Peyer's patch (tissue), 4 donors: Measurements from ENCODE around the gene ARL4D. TPM values are rescaled to one million over a fixed set of nuclear protein-coding genes. Genes with fewer than 3 reads are reported as not detected.

ENCODE experiments used
- DNase-seq, 3 donors: peaks; one replicate each; pipeline ENCODE4 v3.0.0-alpha.2; 2017 to 2019
- H3K27ac ChIP-seq, 4 donors: fragments of 200-600 bp; sonication (generic); one replicate each; pipeline ENCODE4 v1.5.1; 2016 to 2019
- H3K27me3 ChIP-seq, 2 donors: fragments of 200-600 bp; sonication (generic); one replicate each; pipeline ENCODE4 v1.5.1; 2019
- H3K36me3 ChIP-seq, 3 donors: fragments of 200-600 bp; sonication (generic); one replicate each; pipeline ENCODE4 v1.5.1; 2016 to 2019
- H3K4me1 ChIP-seq, 4 donors: fragments of 200-600 bp; sonication (generic); one replicate each; pipeline ENCODE4 v1.5.1; 2016 to 2019
- H3K4me3 ChIP-seq, 4 donors: fragments of 200-600 bp; sonication (generic); 1 replicate in 3 of 4; 2 replicates in 1 of 4; pipeline ENCODE4 v1.5.1; 2016 to 2019; ENCODE audit warnings: mild to moderate bottlenecking in 1 of 4
- H3K9me3 ChIP-seq, 4 donors: fragments of 200-600 bp; sonication (generic); one replicate each; pipeline ENCODE4 v1.5.1; 2016 to 2019; ENCODE audit warnings: mild to moderate bottlenecking in 1 of 4
- POLR2A ChIP-seq, 2 donors: fragments of 450-650 bp; IDR thresholded peaks; one replicate each; pipeline ENCODE4 v1.5.1; 2017; ENCODE audit warnings: antibody characterized with exemption in 2 of 2, mild to moderate bottlenecking in 2 of 2, moderate library complexity in 2 of 2
- small RNA-seq, 2 donors: library from RNA; depleted of rRNA; stranded (forward); fragments of <200 nt; gene quantifications; one replicate each; pipeline ENCODE3, GENCODE V24; 2016
- total RNA-seq, 4 donors: library from RNA; depleted of rRNA; stranded (reverse); fragments of >200 nt; gene quantifications; one replicate each; pipeline ENCODE4 v1.1.0, GENCODE V29; 2016
- TF ChIP-seq, protein P1 (sequence below), 6 experiments: fragments of 450-650 bp in 4 of 6; fragments of 200-600 bp in 2 of 6; sonication (generic) in 1 of 6; IDR thresholded peaks; one replicate each; pipeline ENCODE4 v1.5.1; 2017 to 2019; ENCODE audit warnings: antibody characterized with exemption in 6 of 6, mild to moderate bottlenecking in 3 of 6, moderate library complexity in 1 of 6

The ARL4D gene
- total RNA-seq, 4 donors from 2014 or later: 0.70 to 2.3 TPM; not detected in 2

DNA sequence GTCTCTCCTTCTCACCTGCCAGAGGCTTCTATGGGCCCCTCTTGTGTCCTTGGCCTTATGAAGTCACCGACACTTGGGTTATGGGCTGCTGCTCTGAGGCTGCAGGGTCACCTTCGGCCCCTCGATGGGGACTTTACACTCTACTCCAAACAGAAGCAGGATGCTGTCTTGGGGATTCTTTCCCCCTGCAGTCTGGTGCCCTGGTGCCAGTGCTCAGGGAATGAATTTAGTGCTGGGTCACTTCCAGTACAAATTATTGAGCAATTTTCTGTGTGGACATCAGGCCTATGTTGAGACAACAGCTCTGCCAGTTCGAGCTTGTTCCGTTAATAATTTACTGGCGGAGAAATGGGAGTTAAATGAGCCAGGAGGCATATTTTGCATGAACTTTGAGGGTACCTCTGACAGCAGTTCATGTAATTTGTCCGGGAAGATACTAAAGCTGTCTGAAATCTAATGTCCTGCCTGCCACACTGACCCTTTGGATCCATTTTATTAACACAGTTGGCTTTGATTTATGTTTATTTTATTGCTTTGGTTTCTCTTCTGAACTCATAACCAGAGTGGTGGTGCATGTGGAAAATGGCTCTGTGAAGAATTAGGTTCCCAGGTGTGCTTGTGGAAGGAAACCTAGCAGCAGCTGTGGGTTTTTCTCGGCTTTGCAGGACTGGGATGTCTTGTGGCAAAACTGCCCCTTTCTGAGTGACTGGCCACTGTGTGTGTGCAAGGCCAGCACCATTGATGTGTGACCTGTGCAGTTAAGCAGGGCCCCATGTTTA lies 50.9 kb downstream of the ARL4D start:
- TF ChIP-seq POLR2A (IDR thresholded peaks at IDR 0.05): no peak
- TF ChIP-seq, protein P1, sequence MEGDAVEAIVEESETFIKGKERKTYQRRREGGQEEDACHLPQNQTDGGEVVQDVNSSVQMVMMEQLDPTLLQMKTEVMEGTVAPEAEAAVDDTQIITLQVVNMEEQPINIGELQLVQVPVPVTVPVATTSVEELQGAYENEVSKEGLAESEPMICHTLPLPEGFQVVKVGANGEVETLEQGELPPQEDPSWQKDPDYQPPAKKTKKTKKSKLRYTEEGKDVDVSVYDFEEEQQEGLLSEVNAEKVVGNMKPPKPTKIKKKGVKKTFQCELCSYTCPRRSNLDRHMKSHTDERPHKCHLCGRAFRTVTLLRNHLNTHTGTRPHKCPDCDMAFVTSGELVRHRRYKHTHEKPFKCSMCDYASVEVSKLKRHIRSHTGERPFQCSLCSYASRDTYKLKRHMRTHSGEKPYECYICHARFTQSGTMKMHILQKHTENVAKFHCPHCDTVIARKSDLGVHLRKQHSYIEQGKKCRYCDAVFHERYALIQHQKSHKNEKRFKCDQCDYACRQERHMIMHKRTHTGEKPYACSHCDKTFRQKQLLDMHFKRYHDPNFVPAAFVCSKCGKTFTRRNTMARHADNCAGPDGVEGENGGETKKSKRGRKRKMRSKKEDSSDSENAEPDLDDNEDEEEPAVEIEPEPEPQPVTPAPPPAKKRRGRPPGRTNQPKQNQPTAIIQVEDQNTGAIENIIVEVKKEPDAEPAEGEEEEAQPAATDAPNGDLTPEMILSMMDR (IDR thresholded peaks at IDR 0.05): no peak
- Histone ChIP-seq H3K27ac (no peak overlapping the region), H3K9me3 (no peaks in the 10 kb centered on the region), H3K4me3 (no peak overlapping the region), H3K4me1 (no peaks in the 10 kb centered on the region), H3K27me3 (no peaks in the 10 kb centered on the region), H3K36me3 (no peaks in the 10 kb centered on the region)
- DNase-seq: no peak

Small RNA genes within 50 kb of the gene (small RNA-seq; reads per million reads assigned to genes)
- gene RNU6-1137P (0 reads per million in 2 donors), gene RNU6-406P (0 reads per million in 2 donors), gene RNU6-470P (0 reads per million in 2 donors)

Other genes starting within 250 kb of the ARL4D start
- 100 to 1,000 TPM; 102 to 139 (median 127) TPM for gene NBR1, start 227.8 kb upstream of the ARL4D start, total RNA-seq
- 10 to 100 TPM in 3 of 4 donors, 1 to 10 TPM in 1; 7.1 to 54.5 (median 15.3) TPM for gene TMEM106A, start 187.1 kb upstream of the ARL4D start, total RNA-seq
- 1 to 10 TPM in 1 of 4 donors, not detected in 3; 1.5 TPM for gene CCDC200, start 170.4 kb upstream of the ARL4D start, total RNA-seq
- gene RNU2-1, start 165.0 kb upstream of the ARL4D start, total RNA-seq: not detected
- gene DHX8, start 85.0 kb downstream of the ARL4D start, total RNA-seq: 10 to 100 TPM; 48.9 to 60.4 (median 54.0) TPM
- gene ETV4, start 147.3 kb downstream of the ARL4D start, total RNA-seq: 10 to 100 TPM in 2 of 4 donors, 1 to 10 TPM in 2; 3.0 to 20.2 (median 9.3) TPM